Activated CD8-positive, alpha-beta T cell treated with anti-CD3 and anti-CD28 coated beads for 36 hours (primary cell): ENCODE results near the gene FXYD2. TPM values are rescaled to one million over a fixed set of nuclear protein-coding genes. Genes with fewer than 3 reads are reported as not detected.

Experiments
- ATAC-seq: fragments of 200-7000 bp; cut with Tn5 transposase; one replicate; pipeline ENCODE4 v1.10.0; 2021; ENCODE audit warnings: mild to moderate bottlenecking, moderate library complexity
- CTCF ChIA-PET: fragments of 350-600 bp; sonication (Branson Sonifier 250); formaldehyde crosslinking; loops from one replicate; lab custom pipeline; 2021; ENCODE audit warnings: antibody characterized with exemption; lab: Charles Lee
- POLR2A ChIA-PET: fragments of 350-600 bp; sonication (Branson Sonifier 250); formaldehyde crosslinking; loops from one replicate; lab custom pipeline; 2021; ENCODE audit warnings: antibody characterized with exemption; lab: Charles Lee
- DNase-seq: peaks from one replicate; pipeline ENCODE4 v3.0.0-alpha.2; 2020
- H3K27ac Mint-ChIP-seq: one replicate; pipeline ENCODE4 v1.8.0; 2021; ENCODE audit warnings: mild to moderate bottlenecking, mixed read lengths
- H3K27me3 Mint-ChIP-seq: one replicate; pipeline ENCODE4 v1.8.0; 2021; ENCODE audit warnings: mixed read lengths
- H3K36me3 Mint-ChIP-seq: one replicate; pipeline ENCODE4 v1.8.0; 2021; ENCODE audit warnings: low read depth, mixed read lengths
- H3K4me1 Mint-ChIP-seq: one replicate; pipeline ENCODE4 v1.8.0; 2021; ENCODE audit warnings: low read depth, mixed read lengths
- H3K4me3 Mint-ChIP-seq: one replicate; pipeline ENCODE4 v1.8.0; 2021; ENCODE audit warnings: mild to moderate bottlenecking, moderate library complexity, mixed read lengths
- H3K9me3 Mint-ChIP-seq: one replicate; pipeline ENCODE4 v1.8.0; 2021; ENCODE audit warnings: mixed read lengths
- intact Hi-C: fragments of 100-400 bp; cut with micrococcal nuclease; formaldehyde crosslinking; loops from one replicate; pipeline ENCODE4 v1.10.0; 2022
- total RNA-seq, 2 experiments: library from RNA; stranded (reverse); gene quantifications; one replicate each; pipeline ENCODE4 v1.2.3, GENCODE V29; 2021
- TF ChIP-seq, protein P1 (sequence below): fragments of 200-600 bp; IDR thresholded peaks from one replicate; pipeline ENCODE4 v1.8.0; 2022; ENCODE audit warnings: antibody characterized with exemption, mild to moderate bottlenecking

The FXYD2 gene
- total RNA-seq, 2 experiments from 2014 or later = 6.7 to 7.2 TPM

DNA sequence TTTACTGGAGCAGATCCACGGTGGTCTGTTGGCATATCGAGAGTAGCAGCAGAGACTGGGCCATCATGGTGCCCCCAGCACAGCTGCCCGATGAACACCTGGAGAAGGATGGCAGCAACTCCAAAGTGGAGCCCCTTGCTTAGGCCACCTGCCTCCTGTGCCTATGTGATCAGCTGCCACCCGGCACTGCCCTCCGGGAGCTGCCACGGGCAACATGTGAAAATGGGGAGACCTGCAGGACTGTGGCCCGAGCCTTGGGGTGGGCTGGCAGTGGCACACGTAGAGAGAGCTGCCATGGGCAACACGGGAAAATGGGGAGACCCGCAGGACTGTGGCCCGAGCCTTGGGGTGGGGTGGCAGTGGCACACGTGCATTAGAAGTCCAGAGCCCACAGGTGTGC lies 3.1 kb downstream of the FXYD2 start:
- peaks cover 79% of the 10 kb centered on the region for H3K4me1 Mint-ChIP-seq
- intact Hi-C loops = loop anchor here (5.0 kb wide), 2 partner anchors 131 to 231 kb away; no protein-coding TSS in a partner anchor
- DNase-seq = no peak
- H3K27ac Mint-ChIP-seq = peak overlapping the region; percentile 83
- H3K27me3 Mint-ChIP-seq = no peaks in the 10 kb centered on the region
- no peaks in the 10 kb centered on the region for H3K9me3 Mint-ChIP-seq
- no peak overlapping the region for H3K4me3 Mint-ChIP-seq
- ATAC-seq = no peak
- POLR2A ChIA-PET = no interaction called here
- CTCF ChIA-PET = interaction anchor here (0.8 to 15.2 kb wide), 7 partner anchors 14 to 397 kb away, joined by 3 to 188 read pairs (median 4); partner anchors contain the start of gene TMPRSS13
- no peaks in the 10 kb centered on the region for H3K36me3 Mint-ChIP-seq
- TF ChIP-seq, protein P1, sequence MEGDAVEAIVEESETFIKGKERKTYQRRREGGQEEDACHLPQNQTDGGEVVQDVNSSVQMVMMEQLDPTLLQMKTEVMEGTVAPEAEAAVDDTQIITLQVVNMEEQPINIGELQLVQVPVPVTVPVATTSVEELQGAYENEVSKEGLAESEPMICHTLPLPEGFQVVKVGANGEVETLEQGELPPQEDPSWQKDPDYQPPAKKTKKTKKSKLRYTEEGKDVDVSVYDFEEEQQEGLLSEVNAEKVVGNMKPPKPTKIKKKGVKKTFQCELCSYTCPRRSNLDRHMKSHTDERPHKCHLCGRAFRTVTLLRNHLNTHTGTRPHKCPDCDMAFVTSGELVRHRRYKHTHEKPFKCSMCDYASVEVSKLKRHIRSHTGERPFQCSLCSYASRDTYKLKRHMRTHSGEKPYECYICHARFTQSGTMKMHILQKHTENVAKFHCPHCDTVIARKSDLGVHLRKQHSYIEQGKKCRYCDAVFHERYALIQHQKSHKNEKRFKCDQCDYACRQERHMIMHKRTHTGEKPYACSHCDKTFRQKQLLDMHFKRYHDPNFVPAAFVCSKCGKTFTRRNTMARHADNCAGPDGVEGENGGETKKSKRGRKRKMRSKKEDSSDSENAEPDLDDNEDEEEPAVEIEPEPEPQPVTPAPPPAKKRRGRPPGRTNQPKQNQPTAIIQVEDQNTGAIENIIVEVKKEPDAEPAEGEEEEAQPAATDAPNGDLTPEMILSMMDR = no peak

DNA sequence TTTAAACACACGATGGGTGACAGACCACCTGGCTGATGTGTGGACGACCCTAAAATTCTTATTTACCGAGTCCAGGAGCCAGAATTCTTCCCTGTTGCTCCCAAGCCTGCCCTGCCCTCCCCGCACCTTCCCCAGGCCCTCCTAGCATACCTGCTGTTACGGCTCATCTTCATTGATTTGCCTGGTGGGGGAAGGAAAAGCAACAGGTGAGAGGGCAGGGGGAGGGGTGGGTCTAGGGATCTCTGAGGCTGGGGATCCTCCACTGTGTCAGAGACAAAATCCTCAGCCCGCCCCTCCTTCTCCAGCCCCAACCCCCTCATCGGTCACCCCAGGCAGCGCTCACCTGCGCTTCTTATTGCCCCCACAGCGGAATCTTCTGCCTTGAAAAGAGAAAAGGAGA lies 4.0 kb downstream of the FXYD2 start:
- Mint-ChIP-seq H3K9me3 (no peaks in the 10 kb centered on the region), H3K36me3 (no peaks in the 10 kb centered on the region), H3K4me1 (peaks cover 83% of the 10 kb centered on the region), H3K4me3 (no peak overlapping the region), H3K27me3 (no peaks in the 10 kb centered on the region), H3K27ac (no peak overlapping the region)
- no peak for ATAC-seq
- intact Hi-C loops = loop anchor here (5.0 kb wide), 2 partner anchors 132 to 232 kb away; no protein-coding TSS in a partner anchor
- ChIA-PET CTCF (interaction anchor here (0.6 to 15.2 kb wide), 5 partner anchors 9 to 233 kb away, joined by 3 to 188 read pairs (median 66); no protein-coding TSS in a partner anchor), POLR2A (no interaction called here)
- DNase-seq = no peak
- TF ChIP-seq, protein P1 = no peak

DNA sequence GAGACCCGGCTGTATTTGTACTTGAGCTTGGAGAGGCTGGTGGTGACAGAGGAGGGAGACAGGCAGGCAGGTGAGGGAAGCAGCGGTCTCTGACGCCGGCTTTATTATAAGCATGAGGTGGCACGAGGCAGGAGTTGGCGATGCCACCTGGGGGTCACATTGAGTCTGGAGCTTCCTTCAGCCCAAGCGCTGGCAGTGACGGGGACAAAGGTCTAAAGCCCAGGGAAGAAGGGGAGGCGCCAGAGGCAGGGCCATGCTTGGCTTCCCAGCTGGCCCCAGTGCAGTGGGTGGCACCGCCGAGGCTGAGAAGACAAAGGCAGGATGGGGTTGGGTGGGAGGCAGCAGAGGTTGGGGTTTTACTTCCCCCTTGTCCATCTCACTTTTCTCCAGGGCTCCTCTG lies 4.5 kb downstream of the FXYD2 start:
- POLR2A ChIA-PET = interaction anchor here (1.3 kb wide), 1 partner anchor 122 kb away, joined by 3 read pairs; no protein-coding TSS in a partner anchor

DNA sequence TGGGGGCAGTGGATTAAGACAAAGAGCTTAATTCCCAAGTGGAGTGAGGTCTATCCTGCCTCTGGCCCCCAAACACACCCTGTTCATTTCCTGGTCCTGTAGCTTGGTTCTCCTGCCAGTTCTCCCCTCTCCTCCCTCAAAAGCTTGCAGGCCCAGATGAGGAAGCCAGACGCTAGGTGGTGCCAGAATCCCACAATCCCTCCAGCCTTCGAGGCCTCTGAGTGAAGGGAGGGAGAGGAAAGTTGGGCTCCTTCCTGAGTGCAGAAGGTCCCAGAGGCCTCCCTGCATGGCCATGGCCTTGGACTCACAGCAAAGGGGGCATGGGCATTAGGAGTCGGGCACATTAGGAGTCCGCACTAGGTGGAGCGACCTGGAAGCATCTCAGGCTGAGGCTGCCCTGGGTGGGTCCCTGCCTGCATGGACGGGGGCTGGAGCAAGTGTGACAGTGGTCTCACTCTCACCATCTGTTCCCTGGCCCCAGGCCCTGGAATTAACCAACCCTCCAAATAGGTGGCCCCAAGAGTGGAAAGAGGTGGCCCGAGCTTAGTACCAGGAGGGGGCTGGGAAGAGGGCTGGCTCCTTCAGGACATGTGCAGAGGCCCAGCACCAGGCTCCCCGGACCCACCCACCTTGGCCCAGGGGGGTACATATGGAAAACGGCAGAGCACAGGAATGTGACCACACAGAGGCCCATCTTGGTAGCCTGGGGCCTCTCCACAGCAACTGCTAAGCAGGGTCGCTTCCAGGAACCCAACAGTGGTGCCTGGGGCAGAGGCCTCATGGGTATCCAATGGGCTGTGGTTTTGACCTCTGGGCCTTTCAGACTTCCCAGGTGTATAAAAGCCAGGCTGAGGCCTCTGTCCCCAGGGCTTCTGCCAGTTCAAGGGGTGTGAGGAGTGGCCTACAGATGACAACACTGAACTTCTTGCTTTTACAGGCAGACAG lies 5.2 kb downstream of the FXYD2 start:
- Mint-ChIP-seq H3K4me1 (peaks cover 83% of the 10 kb centered on the region), H3K27ac (peak overlapping the region; percentile 98), H3K9me3 (no peaks in the 10 kb centered on the region), H3K27me3 (no peaks in the 10 kb centered on the region), H3K36me3 (no peaks in the 10 kb centered on the region), H3K4me3 (no peak overlapping the region)
- intact Hi-C loops = loop anchor here (5.0 kb wide), 2 partner anchors 133 to 233 kb away; no protein-coding TSS in a partner anchor
- CTCF ChIA-PET = interaction anchor here (0.8 to 15.2 kb wide), 11 partner anchors 9 to 394 kb away, joined by 3 to 196 read pairs (median 13); no protein-coding TSS in a partner anchor
- TF ChIP-seq, protein P1 = no peak
- ATAC-seq (no peak), DNase-seq (peak; percentile 33)
- POLR2A ChIA-PET = interaction anchor here (0.8 to 1.3 kb wide), 2 partner anchors 11 to 122 kb away, joined by 3 to 4 read pairs; no protein-coding TSS in a partner anchor

More for the DNA sequence above, 4.5 kb downstream of the FXYD2 start:
- H3K27me3 Mint-ChIP-seq = no peaks in the 10 kb centered on the region
- ATAC-seq = no peak
- no peaks in the 10 kb centered on the region for H3K9me3 Mint-ChIP-seq
- H3K27ac Mint-ChIP-seq = peak overlapping the region; percentile 98
- intact Hi-C loops = loop anchor here (5.0 kb wide), 2 partner anchors 132 to 232 kb away; no protein-coding TSS in a partner anchor
- CTCF ChIA-PET = interaction anchor here (2.0 to 15.2 kb wide), 4 partner anchors 8 to 234 kb away, joined by 5 to 188 read pairs (median 117); no protein-coding TSS in a partner anchor
- TF ChIP-seq, protein P1 = no peak
- DNase-seq = no peak
- H3K4me3 Mint-ChIP-seq = no peak overlapping the region
- no peaks in the 10 kb centered on the region for H3K36me3 Mint-ChIP-seq
- peaks cover 83% of the 10 kb centered on the region for H3K4me1 Mint-ChIP-seq
